Fibroblast of skin of left quadriceps (primary cell): ENCODE results near the gene DRD5.
"Not testable (repeated sequence)": the region's sequence is repeated elsewhere in the genome, so short reads cannot be mapped to it uniquely, and the experiment has no call there.

Experiments
- DNase-seq, 2 experiments: peaks; one replicate each; pipeline ENCODE4 v3.0.0-alpha.2; 2013; ENCODE audit warnings: low read depth in 2 of 2

DRD5 gene

GRCh38 chr4:9781343-9782135, at the start of gene DRD5:
Gene DRD5 (plus strand): TSS chr4:9781634. CDS start chr4:9782030, 396 bp downstream.
- no peak for DNase-seq

GRCh38 chr4:9732256-9732655, 49.2 kb upstream of the DRD5 start:
- DNase-seq, result not testable (repeated sequence)

- DNase-seq, result no peak
Measured at GRCh38 chr4:9735515-9735914, 45.9 kb upstream of the DRD5 start.

GRCh38 chr4:9737280-9737679, 44.2 kb upstream of the DRD5 start:
- DNase-seq, result not testable (repeated sequence)

- not testable (repeated sequence) for DNase-seq
Measured at GRCh38 chr4:9743789-9744188, 37.6 kb upstream of the DRD5 start.

- no peak for DNase-seq
Measured at GRCh38 chr4:9745782-9746181, 35.7 kb upstream of the DRD5 start.

- no peak for DNase-seq
Measured at GRCh38 chr4:9758641-9759317, 22.7 kb upstream of the DRD5 start.

GRCh38 chr4:9762823-9763475, 18.5 kb upstream of the DRD5 start:
- peak; percentile 16 to 23 for DNase-seq

GRCh38 chr4:9764155-9764696, 17.2 kb upstream of the DRD5 start:
- no peak for DNase-seq

GRCh38 chr4:9765091-9765490, 16.3 kb upstream of the DRD5 start:
- no peak for DNase-seq

GRCh38 chr4:9769321-9769720, 12.1 kb upstream of the DRD5 start:
- no peak for DNase-seq

- no peak for DNase-seq
Measured at GRCh38 chr4:9771034-9771433, 10.4 kb upstream of the DRD5 start.

GRCh38 chr4:9773471-9773870, 8.0 kb upstream of the DRD5 start:
- DNase-seq, result no peak

GRCh38 chr4:9782136-9782436, 652 bp downstream of the DRD5 start:
- no peak for DNase-seq

- not testable (repeated sequence) for DNase-seq
Measured at GRCh38 chr4:9785891-9786290, 4.5 kb downstream of the DRD5 start.

- no peak for DNase-seq
Measured at GRCh38 chr4:9792381-9792780, 10.9 kb downstream of the DRD5 start.

GRCh38 chr4:9796641-9797040, 15.2 kb downstream of the DRD5 start:
- not testable (repeated sequence) for DNase-seq

- DNase-seq, result no peak
Measured at GRCh38 chr4:9800848-9801247, 19.4 kb downstream of the DRD5 start.

- DNase-seq, result no peak
Measured at GRCh38 chr4:9804918-9805317, 23.5 kb downstream of the DRD5 start.

GRCh38 chr4:9808077-9808476, 26.6 kb downstream of the DRD5 start:
- no peak for DNase-seq

GRCh38 chr4:9811806-9812205, 30.4 kb downstream of the DRD5 start:
- DNase-seq, result no peak

- DNase-seq, result no peak
Measured at GRCh38 chr4:9812501-9813340, 31.3 kb downstream of the DRD5 start.
